ENCODE measurements around the gene IPO8. TPM values are rescaled to one million over a fixed set of nuclear protein-coding genes. Genes with fewer than 3 reads are reported as not detected.

The IPO8 gene
- total RNA-seq, 1 donor from 2014 or later = 39.2 TPM

DNA sequence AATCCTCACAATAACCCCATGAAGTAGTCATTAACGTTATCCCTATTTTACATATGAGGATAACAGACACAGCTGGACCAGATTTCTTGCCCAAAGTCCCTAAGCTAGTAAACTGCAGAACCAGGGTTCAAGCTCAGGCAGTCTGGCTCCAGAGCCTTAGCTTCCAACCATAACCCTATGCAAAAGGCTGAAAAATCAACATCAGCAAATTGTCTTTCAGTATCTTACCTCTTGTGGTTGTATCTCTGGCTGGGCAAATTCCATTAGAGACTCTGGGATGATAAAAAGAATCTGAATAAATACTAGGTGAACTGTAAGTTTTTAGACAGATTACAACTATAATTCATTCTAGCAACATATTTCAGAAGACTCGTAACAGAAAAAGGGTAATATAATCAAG lies 34.3 kb upstream of the IPO8 start:
- H3K9me3 Mint-ChIP-seq (ENCODE audit: unreplicated experiment) = no peaks in the 10 kb centered on the region
- no peaks in the 10 kb centered on the region for H3K27me3 Mint-ChIP-seq (ENCODE audit: low read depth, unreplicated experiment)
- peaks cover 13% of the 10 kb centered on the region for H3K4me1 ChIP-seq (ENCODE audit: insufficient read depth, low read length)
- H3K36me3 Mint-ChIP-seq (ENCODE audit: low read depth, unreplicated experiment) = peaks cover 12% of the 10 kb centered on the region
- peaks cover 14% of the 10 kb centered on the region for H3K4me1 Mint-ChIP-seq (ENCODE audit: low read depth, unreplicated experiment)
- H3K27me3 ChIP-seq (ENCODE audit: insufficient read depth, low read length) = no peaks in the 10 kb centered on the region
- H3K27ac Mint-ChIP-seq (ENCODE audit: unreplicated experiment) = no peak overlapping the region
- H3K4me2 ChIP-seq (ENCODE audit: low read length) = no peak overlapping the region
- H2AFZ ChIP-seq (ENCODE audit: low read depth, low read length) = no peak overlapping the region
- no peak for TF ChIP-seq EZH2 (IDR thresholded peaks at IDR 0.05; ENCODE audit: insufficient read depth, low read length)
- no peak overlapping the region for H3K4me3 ChIP-seq (ENCODE audit: insufficient read depth, low read depth, low read length)
- H3K79me2 ChIP-seq (ENCODE audit: insufficient read depth, low read length) = peaks cover 50% of the 10 kb centered on the region
- DNase-seq (ENCODE audit: low read depth) = no peak
- no peaks in the 10 kb centered on the region for H4K20me1 ChIP-seq (ENCODE audit: insufficient read depth, low read length)
- FAIRE-seq = no peak
- H3K4me3 Mint-ChIP-seq (ENCODE audit: unreplicated experiment) = no peak overlapping the region
- H3K9me3 ChIP-seq (ENCODE audit: insufficient read depth, low read depth, low read length) = no peaks in the 10 kb centered on the region
- H3K9ac ChIP-seq (ENCODE audit: low read length) = no peak overlapping the region
- no peak overlapping the region for H3K27ac ChIP-seq (ENCODE audit: low read depth, low read length)
- H3K36me3 ChIP-seq (ENCODE audit: insufficient read depth, low read length) = peaks cover 27% of the 10 kb centered on the region

DNA sequence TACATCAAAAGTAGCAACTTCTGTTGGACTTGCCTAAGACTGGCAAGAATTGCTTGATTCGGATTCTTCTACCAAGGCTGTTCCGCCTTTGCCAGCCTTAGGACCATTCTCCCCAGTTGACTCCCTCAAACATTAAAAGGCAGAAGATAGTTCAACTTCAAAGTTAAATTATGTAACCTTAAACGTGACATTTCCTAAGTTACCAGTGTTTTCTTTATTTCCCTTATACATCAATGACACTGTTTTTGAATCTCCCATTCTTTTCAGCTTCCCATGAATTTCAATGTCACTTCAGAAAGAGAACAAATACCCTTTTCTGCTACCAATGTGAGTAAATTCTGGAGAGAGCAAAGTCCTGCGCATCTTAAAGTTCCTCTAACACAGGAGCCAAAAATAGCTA lies 33.9 kb upstream of the IPO8 start:
- DNase-seq (ENCODE audit: low read depth) = no peak
- Histone ChIP-seq H3K4me3 (ENCODE audit: insufficient read depth, low read depth, low read length) (no peak overlapping the region), H2AFZ (ENCODE audit: low read depth, low read length) (no peak overlapping the region), H3K9me3 (ENCODE audit: insufficient read depth, low read depth, low read length) (no peaks in the 10 kb centered on the region), H3K4me2 (ENCODE audit: low read length) (no peak overlapping the region), H3K4me1 (ENCODE audit: insufficient read depth, low read length) (peaks cover 13% of the 10 kb centered on the region), H3K27ac (ENCODE audit: low read depth, low read length) (no peak overlapping the region), H4K20me1 (ENCODE audit: insufficient read depth, low read length) (no peaks in the 10 kb centered on the region), H3K27me3 (ENCODE audit: insufficient read depth, low read length) (no peaks in the 10 kb centered on the region), H3K36me3 (ENCODE audit: insufficient read depth, low read length) (peaks cover 23% of the 10 kb centered on the region), H3K9ac (ENCODE audit: low read length) (no peak overlapping the region), H3K79me2 (ENCODE audit: insufficient read depth, low read length) (peaks cover 54% of the 10 kb centered on the region)
- Mint-ChIP-seq H3K27ac (ENCODE audit: unreplicated experiment) (no peak overlapping the region), H3K4me3 (ENCODE audit: unreplicated experiment) (no peak overlapping the region), H3K4me1 (ENCODE audit: low read depth, unreplicated experiment) (peaks cover 15% of the 10 kb centered on the region), H3K27me3 (ENCODE audit: low read depth, unreplicated experiment) (no peaks in the 10 kb centered on the region), H3K36me3 (ENCODE audit: low read depth, unreplicated experiment) (peaks cover 12% of the 10 kb centered on the region), H3K9me3 (ENCODE audit: unreplicated experiment) (no peaks in the 10 kb centered on the region)
- TF ChIP-seq, protein P1, sequence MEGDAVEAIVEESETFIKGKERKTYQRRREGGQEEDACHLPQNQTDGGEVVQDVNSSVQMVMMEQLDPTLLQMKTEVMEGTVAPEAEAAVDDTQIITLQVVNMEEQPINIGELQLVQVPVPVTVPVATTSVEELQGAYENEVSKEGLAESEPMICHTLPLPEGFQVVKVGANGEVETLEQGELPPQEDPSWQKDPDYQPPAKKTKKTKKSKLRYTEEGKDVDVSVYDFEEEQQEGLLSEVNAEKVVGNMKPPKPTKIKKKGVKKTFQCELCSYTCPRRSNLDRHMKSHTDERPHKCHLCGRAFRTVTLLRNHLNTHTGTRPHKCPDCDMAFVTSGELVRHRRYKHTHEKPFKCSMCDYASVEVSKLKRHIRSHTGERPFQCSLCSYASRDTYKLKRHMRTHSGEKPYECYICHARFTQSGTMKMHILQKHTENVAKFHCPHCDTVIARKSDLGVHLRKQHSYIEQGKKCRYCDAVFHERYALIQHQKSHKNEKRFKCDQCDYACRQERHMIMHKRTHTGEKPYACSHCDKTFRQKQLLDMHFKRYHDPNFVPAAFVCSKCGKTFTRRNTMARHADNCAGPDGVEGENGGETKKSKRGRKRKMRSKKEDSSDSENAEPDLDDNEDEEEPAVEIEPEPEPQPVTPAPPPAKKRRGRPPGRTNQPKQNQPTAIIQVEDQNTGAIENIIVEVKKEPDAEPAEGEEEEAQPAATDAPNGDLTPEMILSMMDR (IDR thresholded peaks at IDR 0.05; ENCODE audit: insufficient read depth, low read depth, low read length) = no peak
- no peak for TF ChIP-seq EZH2 (IDR thresholded peaks at IDR 0.05; ENCODE audit: insufficient read depth, low read length)
- FAIRE-seq = no peak

DNA sequence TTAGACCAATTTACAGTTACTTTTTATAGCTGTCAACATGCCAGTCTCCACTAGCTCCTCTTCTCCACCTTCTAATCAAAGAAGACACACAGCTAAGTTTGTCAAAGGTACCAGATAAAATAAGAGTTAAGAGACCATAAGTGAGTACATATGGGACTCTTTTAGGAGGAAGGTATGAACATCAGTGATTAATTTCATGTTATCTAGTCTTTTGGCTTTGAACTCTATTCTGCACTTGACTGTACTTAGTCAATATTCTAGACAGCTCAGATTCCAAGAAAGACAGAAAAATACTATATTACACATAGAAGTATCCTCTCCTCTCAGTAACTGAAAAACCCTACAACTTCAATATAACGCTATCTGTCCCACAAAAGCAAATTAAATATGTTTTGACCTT lies 31.0 kb upstream of the IPO8 start:
- no peak overlapping the region for H3K27ac ChIP-seq (ENCODE audit: low read depth, low read length)
- peaks cover 13% of the 10 kb centered on the region for H3K4me1 ChIP-seq (ENCODE audit: insufficient read depth, low read length)
- Mint-ChIP-seq H3K9me3 (ENCODE audit: unreplicated experiment) (no peaks in the 10 kb centered on the region), H3K36me3 (ENCODE audit: low read depth, unreplicated experiment) (peaks cover 15% of the 10 kb centered on the region), H3K4me3 (ENCODE audit: unreplicated experiment) (no peak overlapping the region), H3K27ac (ENCODE audit: unreplicated experiment) (no peak overlapping the region), H3K27me3 (ENCODE audit: low read depth, unreplicated experiment) (no peaks in the 10 kb centered on the region), H3K4me1 (ENCODE audit: low read depth, unreplicated experiment) (peaks cover 15% of the 10 kb centered on the region)
- no peak for DNase-seq (ENCODE audit: low read depth)
- TF ChIP-seq EZH2 (IDR thresholded peaks at IDR 0.05; ENCODE audit: insufficient read depth, low read length) = no peak
- TF ChIP-seq, protein P1 (IDR thresholded peaks at IDR 0.05; ENCODE audit: insufficient read depth, low read depth, low read length) = no peak
- no peak overlapping the region for H2AFZ ChIP-seq (ENCODE audit: low read depth, low read length)
- H3K9me3 ChIP-seq (ENCODE audit: insufficient read depth, low read depth, low read length) = no peaks in the 10 kb centered on the region
- no peaks in the 10 kb centered on the region for H4K20me1 ChIP-seq (ENCODE audit: insufficient read depth, low read length)
- H3K9ac ChIP-seq (ENCODE audit: low read length) = no peak overlapping the region
- H3K4me2 ChIP-seq (ENCODE audit: low read length) = no peak overlapping the region
- no peak for FAIRE-seq
- no peak overlapping the region for H3K4me3 ChIP-seq (ENCODE audit: insufficient read depth, low read depth, low read length)
- H3K36me3 ChIP-seq (ENCODE audit: insufficient read depth, low read length) = peaks cover 37% of the 10 kb centered on the region
- H3K27me3 ChIP-seq (ENCODE audit: insufficient read depth, low read length) = no peaks in the 10 kb centered on the region
- H3K79me2 ChIP-seq (ENCODE audit: insufficient read depth, low read length) = peaks cover 52% of the 10 kb centered on the region
